B cell (primary cell): ENCODE measurements around the gene CYP2S1. TPM values are rescaled to one million over a fixed set of nuclear protein-coding genes. Genes with fewer than 3 reads are reported as not detected.

ENCODE experiments used
- ATAC-seq: fragments of 200-7000 bp; cut with Tn5 transposase; one replicate; pipeline ENCODE4 v1.10.0; 2021; ENCODE audit warnings: low read depth, mild to moderate bottlenecking, moderate number of reproducible peaks, moderate library complexity
- CTCF ChIA-PET: fragments of 350-600 bp; sonication (Branson Sonifier 250); formaldehyde crosslinking; loops from one replicate; lab custom pipeline; 2021; ENCODE audit warnings: antibody characterized with exemption, inconsistent platforms; lab: Charles Lee
- POLR2A ChIA-PET: fragments of 350-600 bp; sonication (Branson Sonifier 250); formaldehyde crosslinking; loops from one replicate; lab custom pipeline; 2021; ENCODE audit warnings: antibody characterized with exemption; lab: Charles Lee
- DNase-seq: peaks from one replicate; pipeline ENCODE4 v3.0.0; 2013
- H2AFZ ChIP-seq: 2 replicates; pipeline ENCODE4 v1.6.1; 2012; ENCODE audit warnings: mild to moderate bottlenecking, low read depth, low read length; ENCODE audit not compliant: insufficient read depth, poor library complexity, severe bottlenecking
- H3K27ac ChIP-seq, 2 donors: 1 replicate in 1 of 2; 2 replicates in 1 of 2; pipeline ENCODE4 v1.5.1; 2012 to 2013; ENCODE audit warnings: low read length in 2 of 2, mild to moderate bottlenecking in 2 of 2, moderate library complexity in 1 of 2
- H3K27me3 ChIP-seq, 4 experiments: fragments of 200-600 bp in 1 of 4; sonication (generic) in 1 of 4; replicated peaks in 1 of 4; 1 replicate in 2 of 4; 2 replicates in 2 of 4; pipeline versions ENCODE4 v1.6.1 to v1.7.0; 2013 to 2016; ENCODE audit warnings: low read length in 3 of 4, mild to moderate bottlenecking in 2 of 4, mixed read lengths in 1 of 4, moderate library complexity in 1 of 4; ENCODE audit not compliant: insufficient read depth in 4 of 4, control insufficient read depth in 3 of 4; ENCODE audit errors: control extremely low read depth in 1 of 4
- H3K36me3 ChIP-seq, 2 experiments: replicated peaks in 1 of 2; 1 replicate in 1 of 2; 2 replicates in 1 of 2; pipeline versions ENCODE4 v1.6.1 to v1.7.1; 2013; ENCODE audit warnings: low read length in 1 of 2; ENCODE audit not compliant: insufficient read depth in 2 of 2, control insufficient read depth in 1 of 2; ENCODE audit errors: control extremely low read depth in 1 of 2, extremely low read depth in 1 of 2
- H3K4me1 ChIP-seq, 2 donors: fragments of 200-600 bp in 1 of 2; sonication (generic) in 1 of 2; 1 replicate in 1 of 2; 2 replicates in 1 of 2; pipeline versions ENCODE4 v1.5.1 to v1.6.1; 2013 to 2017; ENCODE audit warnings: low read length in 2 of 2; ENCODE audit not compliant: control insufficient read depth in 2 of 2, insufficient read depth in 2 of 2
- H3K4me2 ChIP-seq: replicated peaks from 2 replicates; pipeline ENCODE3; 2012; ENCODE audit warnings: mild to moderate bottlenecking, low read depth, low read length; ENCODE audit not compliant: poor library complexity, severe bottlenecking
- H3K4me3 ChIP-seq, 5 experiments: fragments of 200-600 bp in 1 of 5; sonication (generic) in 1 of 5; 1 replicate in 3 of 5; 2 replicates in 2 of 5; pipeline versions ENCODE4 v1.5.1 to v1.7.0; 2011 to 2016; ENCODE audit warnings: low read length in 4 of 5, mild to moderate bottlenecking in 4 of 5, low read depth in 2 of 5, control low read depth in 1 of 5, moderate library complexity in 1 of 5; ENCODE audit not compliant: insufficient read depth in 1 of 5; ENCODE audit errors: control extremely low read depth in 1 of 5, extremely low read depth in 1 of 5
- H3K79me2 ChIP-seq: fragments of 200-600 bp; sonication (generic); one replicate; pipeline ENCODE4 v1.6.0; 2016; ENCODE audit warnings: low read length; ENCODE audit not compliant: control insufficient read depth, insufficient read depth
- H3K9ac ChIP-seq: fragments of 200-600 bp; sonication (generic); 2 replicates; pipeline ENCODE4 v1.6.1; 2017; ENCODE audit warnings: mild to moderate bottlenecking, low read length, moderate library complexity
- H3K9me3 ChIP-seq, 3 donors: one replicate each; pipeline versions ENCODE4 v1.6.1 to v1.7.1; 2013; ENCODE audit warnings: low read length in 2 of 3; ENCODE audit not compliant: control insufficient read depth in 2 of 3, insufficient read depth in 1 of 3; ENCODE audit errors: control extremely low read depth in 1 of 3
- H4K20me1 ChIP-seq: 2 replicates; pipeline ENCODE4 v1.6.0; 2012; ENCODE audit warnings: mild to moderate bottlenecking, low read length; ENCODE audit not compliant: insufficient read depth, control insufficient read depth, poor library complexity, severe bottlenecking
- H3K27ac Mint-ChIP-seq: one replicate; pipeline ENCODE4 v1.8.0; 2021; ENCODE audit warnings: mixed read lengths
- H3K27me3 Mint-ChIP-seq: one replicate; pipeline ENCODE4 v1.8.0; 2021; ENCODE audit warnings: mixed read lengths
- H3K4me1 Mint-ChIP-seq: one replicate; pipeline ENCODE4 v1.8.0; 2021; ENCODE audit warnings: mixed read lengths
- H3K4me3 Mint-ChIP-seq: one replicate; pipeline ENCODE4 v1.8.0; 2021; ENCODE audit warnings: mixed read lengths
- H3K9me3 Mint-ChIP-seq: one replicate; pipeline ENCODE4 v1.8.0; 2022; ENCODE audit warnings: mixed read lengths; ENCODE audit not compliant: insufficient read depth
- CTCF ChIP-seq: fragments of 200-600 bp; IDR thresholded peaks from one replicate; pipeline ENCODE4 v1.8.0; 2022; ENCODE audit warnings: antibody characterized with exemption, mild to moderate bottlenecking
- EZH2 ChIP-seq: IDR thresholded peaks from 2 replicates; pipeline ENCODE4 v1.6.1; 2012; ENCODE audit warnings: borderline replicate concordance, low read depth, mild to moderate bottlenecking, moderate library complexity, low read length; ENCODE audit not compliant: insufficient read depth, poor library complexity, severe bottlenecking
- WGBS: methylation state at CpG from one replicate; pipeline ENCODE4 v1.1.5; 2013; ENCODE audit warnings: missing lambda C conversion rate; ENCODE audit not compliant: insufficient coverage; 5-methylcytosine and 5-hydroxymethylcytosine counted together
- intact Hi-C: fragments of 100-400 bp; cut with micrococcal nuclease; formaldehyde crosslinking; loops from one replicate; pipeline ENCODE4 v1.10.0; 2022
- polyA minus RNA-seq: library from RNA; depleted of rRNA, polyadenylated mRNA; stranded (reverse); fragments of >200 nt; gene quantifications from 2 replicates; pipeline ENCODE4 v1.2.3, GENCODE V29; 2012
- polyA plus RNA-seq: library from polyadenylated mRNA; depleted of rRNA; stranded (reverse); fragments of >200 nt; gene quantifications from 2 replicates; pipeline ENCODE4 v1.2.3, GENCODE V29; 2012
- total RNA-seq, 2 donors: library from RNA; stranded (reverse); fragments of 120-200 nt in 1 of 2; gene quantifications; 1 replicate in 1 of 2; 2 replicates in 1 of 2; pipeline versions ENCODE4 v1.2.3 to v1.2.4, GENCODE V29; 2013 to 2022

The CYP2S1 gene
- total RNA-seq: not detected in 2 replicates
- 0.07 TPM for total RNA-seq (2013)
- polyA plus RNA-seq: 0.09 and 0.12 TPM in 2 replicates
- 0.36 and 0.51 TPM in 2 replicates for polyA minus RNA-seq

- H3K4me2 ChIP-seq: no peak within 1 kb of the TSS
- H3K9ac ChIP-seq: no peak within 1 kb of the TSS
Measured at GRCh38 chr19:41192574-41193429, at the start of gene CYP2S1. Gene CYP2S1, plus strand, starts transcription at chr19:41193219. Its CDS starts 46 bp downstream, at chr19:41193265.

More at GRCh38 chr19:41192574-41193429, at the start of gene CYP2S1:
- intact Hi-C loops: no loop called here
- Histone ChIP-seq H3K36me3 (no peaks in the 10 kb centered on the region), H3K4me1 (peaks cover 0 to 8% of the 10 kb centered on the region in 2 donors), H3K27me3 (peaks cover 0 to 39% (median 17%) of the 10 kb centered on the region in 4 experiments), H4K20me1 (no peaks in the 10 kb centered on the region), H3K79me2 (no peaks in the 10 kb centered on the region), H2AFZ (no peak within 1 kb of the TSS), H3K9me3 (no peaks in the 10 kb centered on the region), H3K4me3 (no peak within 1 kb of the TSS), H3K27ac (no peak within 1 kb of the TSS)
- H3K27ac Mint-ChIP-seq: no peak within 1 kb of the TSS
- TF ChIP-seq EZH2 (no peak), CTCF (no peak)
- no peak within 1 kb of the TSS for H3K4me3 Mint-ChIP-seq
- ATAC-seq (no peak), DNase-seq (no peak)
- H3K4me1 Mint-ChIP-seq: peaks cover 5% of the 10 kb centered on the region
- CTCF ChIA-PET: no interaction called here
- 4% methylated on average over 55 of the region's 58 CpGs for WGBS
- POLR2A ChIA-PET: no interaction called here
- no peaks in the 10 kb centered on the region for H3K9me3 Mint-ChIP-seq
- peaks cover 40% of the 10 kb centered on the region for H3K27me3 Mint-ChIP-seq
